ENCODE results near the gene ADRB2. TPM values are rescaled to one million over a fixed set of nuclear protein-coding genes. Genes with fewer than 3 reads are reported as not detected.
A peak's percentile ranks its signal among the peaks of the same experiment; 100 is the strongest.
"Not testable (repeated sequence)": the region's sequence is repeated elsewhere in the genome, so short reads cannot be mapped to it uniquely, and the experiment has no call there.

Gene ADRB2
- 0.17 and 0.45 TPM in 2 replicates for total RNA-seq (2014; rRNA removed; shearing (Covaris generic))

DNA sequence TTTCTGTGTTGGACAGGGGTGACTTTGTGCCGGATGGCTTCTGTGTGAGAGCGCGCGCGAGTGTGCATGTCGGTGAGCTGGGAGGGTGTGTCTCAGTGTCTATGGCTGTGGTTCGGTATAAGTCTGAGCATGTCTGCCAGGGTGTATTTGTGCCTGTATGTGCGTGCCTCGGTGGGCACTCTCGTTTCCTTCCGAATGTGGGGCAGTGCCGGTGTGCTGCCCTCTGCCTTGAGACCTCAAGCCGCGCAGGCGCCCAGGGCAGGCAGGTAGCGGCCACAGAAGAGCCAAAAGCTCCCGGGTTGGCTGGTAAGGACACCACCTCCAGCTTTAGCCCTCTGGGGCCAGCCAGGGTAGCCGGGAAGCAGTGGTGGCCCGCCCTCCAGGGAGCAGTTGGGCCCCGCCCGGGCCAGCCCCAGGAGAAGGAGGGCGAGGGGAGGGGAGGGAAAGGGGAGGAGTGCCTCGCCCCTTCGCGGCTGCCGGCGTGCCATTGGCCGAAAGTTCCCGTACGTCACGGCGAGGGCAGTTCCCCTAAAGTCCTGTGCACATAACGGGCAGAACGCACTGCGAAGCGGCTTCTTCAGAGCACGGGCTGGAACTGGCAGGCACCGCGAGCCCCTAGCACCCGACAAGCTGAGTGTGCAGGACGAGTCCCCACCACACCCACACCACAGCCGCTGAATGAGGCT lies at the start of gene ADRB2:
Gene ADRB2 (plus strand): TSS at position 559 of the 686 bp plus-strand sequence. CDS start 221 bp downstream, outside the sequence.
- peak; percentile 93 for DNase-seq (ENCODE audit: low spot score)

DNA sequence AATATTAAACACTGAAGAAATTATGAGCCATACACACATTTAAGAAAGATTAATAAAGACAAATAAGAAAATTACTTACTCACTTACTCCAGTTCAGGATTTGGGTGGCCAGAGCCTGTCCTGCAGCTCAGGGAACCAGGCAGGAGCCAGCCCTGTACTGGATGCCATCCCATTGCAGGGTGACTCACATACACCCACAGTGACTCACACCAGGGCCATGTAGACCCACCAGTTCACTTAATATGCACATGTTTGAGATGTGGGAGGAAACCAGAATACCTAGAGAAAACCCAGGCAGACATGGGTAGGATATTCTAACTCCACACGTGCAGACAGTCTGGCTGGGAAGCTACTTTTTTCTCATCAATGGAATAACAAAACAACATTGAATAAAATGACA lies 49.6 kb upstream of the ADRB2 start:
- DNase-seq (ENCODE audit: low spot score): peak; percentile 94

DNA sequence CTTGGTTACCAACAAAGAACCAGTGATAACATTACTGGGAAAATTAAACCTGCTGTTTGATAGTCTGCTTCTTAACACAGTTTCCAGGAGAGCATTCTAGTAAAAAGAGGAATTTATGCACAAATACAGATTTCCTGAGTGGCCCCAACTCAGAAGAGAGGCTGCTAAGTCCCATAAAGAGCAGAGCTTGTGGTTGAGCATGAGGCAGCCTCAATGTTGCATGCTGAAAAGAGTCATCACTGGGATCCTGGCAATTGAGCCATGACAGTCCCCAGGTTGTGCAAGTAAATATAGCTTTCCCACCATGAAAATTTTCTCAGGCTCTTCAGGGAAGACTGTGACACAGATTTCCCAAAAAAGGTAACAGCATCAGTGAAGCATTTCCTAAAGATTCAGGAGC lies 47.5 kb upstream of the ADRB2 start:
- no peak for DNase-seq (ENCODE audit: low spot score)

DNA sequence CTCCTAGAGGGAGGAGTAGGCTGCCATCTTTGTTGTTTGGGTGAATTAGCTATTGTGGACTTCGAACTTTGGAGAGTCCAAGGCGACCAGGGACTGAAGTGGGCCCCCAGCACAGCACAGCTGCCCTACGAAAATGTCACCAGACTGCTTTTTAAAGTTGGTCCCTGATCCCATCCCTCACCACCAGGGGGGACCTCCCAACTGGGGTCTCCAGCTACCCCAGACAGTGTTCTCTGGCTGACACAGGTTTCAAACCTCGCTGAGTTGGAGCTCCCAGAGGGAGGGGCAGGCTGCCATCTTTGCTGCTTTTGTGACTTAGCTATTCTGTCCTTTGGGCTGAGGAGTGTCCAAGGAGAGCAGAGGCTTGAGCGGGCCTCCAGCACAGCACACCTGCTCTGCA lies 45.7 kb upstream of the ADRB2 start:
- DNase-seq (ENCODE audit: low spot score): no peak

DNA sequence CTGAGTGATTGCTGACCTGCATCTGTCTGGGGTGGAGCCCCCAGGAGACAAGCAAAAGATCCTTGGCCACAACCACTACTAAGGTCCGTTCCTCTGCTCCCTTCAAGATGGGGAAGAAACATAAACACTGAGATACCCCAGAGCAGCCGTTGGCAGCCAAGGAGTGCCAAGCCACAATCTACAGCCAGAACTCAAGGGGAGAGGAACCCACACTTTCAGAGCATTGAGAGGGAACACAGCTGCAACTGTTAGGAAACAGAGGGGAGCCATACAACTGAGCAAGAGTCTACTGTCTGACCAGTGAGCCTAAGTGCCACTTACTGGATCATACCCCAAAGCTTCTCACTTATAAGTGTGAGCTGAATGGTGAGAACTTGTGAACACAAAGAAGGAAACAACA lies 44.6 kb upstream of the ADRB2 start:
- DNase-seq (ENCODE audit: low spot score): no peak

DNA sequence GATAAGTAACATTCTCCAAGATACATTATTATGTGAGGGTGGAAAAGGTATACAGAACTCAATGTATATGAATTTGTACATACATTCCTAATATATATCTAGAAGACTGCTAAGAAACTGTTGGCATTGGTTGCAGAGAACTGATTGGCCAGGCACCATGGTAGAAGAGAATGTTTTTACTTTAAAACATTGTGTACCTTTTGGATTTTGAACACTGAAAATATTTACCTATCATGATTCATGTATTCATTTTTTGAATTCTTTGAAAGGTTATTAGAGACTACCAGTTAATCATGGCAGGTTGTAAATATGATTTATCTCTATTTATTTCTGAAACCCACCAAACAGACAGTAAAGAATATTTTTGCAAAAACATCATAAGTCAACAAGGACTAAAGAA lies 41.2 kb upstream of the ADRB2 start:
- DNase-seq (ENCODE audit: low spot score): no peak

DNA sequence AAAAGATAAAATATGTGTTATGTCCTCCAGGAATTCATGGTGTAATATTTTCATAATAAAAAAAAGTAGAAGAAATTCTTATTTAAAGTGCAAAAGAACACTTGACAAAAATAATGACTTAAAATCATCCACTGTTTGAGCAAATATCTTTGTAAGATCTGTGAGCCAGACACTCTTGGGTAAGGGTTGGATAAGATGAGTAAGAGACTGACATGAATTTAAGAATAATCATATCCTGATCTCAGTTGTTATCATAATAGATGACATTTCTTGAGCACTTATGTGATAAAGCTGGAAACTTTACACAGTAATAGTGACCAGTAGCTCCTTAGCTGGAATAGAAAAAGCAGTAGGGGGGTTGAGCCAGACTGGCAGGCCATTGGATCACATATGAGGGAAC lies 40.0 kb upstream of the ADRB2 start:
- no peak for DNase-seq (ENCODE audit: low spot score)

DNA sequence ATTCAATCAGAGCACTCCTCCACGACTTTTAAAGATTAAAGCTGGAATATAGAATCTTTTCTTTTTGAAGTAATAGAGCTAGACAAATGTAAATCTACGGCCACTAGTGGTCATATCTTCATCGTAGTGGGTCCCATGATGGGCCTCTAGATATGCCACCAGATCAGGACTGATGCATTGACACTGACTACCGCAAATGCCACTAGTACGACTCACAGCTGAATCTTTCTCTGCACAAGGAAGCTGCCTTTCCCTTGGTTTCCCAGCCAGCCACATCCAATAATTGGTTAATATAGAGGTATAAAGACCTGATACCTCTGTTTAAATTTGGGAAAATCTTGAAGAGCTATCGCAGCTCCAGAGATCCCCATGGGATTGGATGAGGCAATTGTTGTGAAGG lies 37.8 kb upstream of the ADRB2 start:
- peak; percentile 47 for DNase-seq (ENCODE audit: low spot score)

DNA sequence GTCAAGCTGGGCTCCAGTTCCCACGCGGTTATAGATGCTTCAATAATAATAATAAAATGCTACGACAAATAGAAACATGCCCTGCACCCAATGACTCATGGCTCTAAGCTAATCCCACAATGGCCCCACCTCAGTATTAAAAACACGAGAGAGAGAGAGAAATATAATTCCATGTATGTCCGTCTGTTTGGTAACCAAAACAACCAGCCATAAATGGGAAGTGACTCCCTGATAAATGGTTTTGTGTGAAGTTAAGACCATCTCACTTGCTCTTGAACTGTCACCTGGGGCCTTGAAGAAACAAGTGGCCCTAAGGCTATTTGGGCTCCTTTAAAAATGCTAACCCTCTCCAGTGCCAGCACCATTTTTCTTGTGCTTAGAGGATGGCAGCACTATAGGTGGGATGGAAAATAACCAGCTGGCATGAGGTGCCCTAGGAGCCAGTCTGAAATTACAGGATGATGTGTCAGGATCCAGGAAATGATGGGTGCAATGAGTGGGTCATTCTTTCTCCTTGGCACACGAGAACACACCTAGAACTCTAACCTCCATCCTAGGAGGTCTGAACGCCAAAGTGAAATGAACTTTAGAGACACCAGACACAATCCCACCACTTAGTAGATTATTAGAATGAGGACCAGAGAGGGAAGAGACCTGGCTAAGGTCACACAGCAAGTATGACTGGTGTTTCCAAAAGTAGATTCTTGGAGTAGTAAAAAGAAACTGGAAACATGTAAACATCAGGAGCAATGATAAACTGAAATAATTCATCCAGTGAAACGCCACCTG lies 35.7 kb upstream of the ADRB2 start:
- peak; percentile 46 for DNase-seq (ENCODE audit: low spot score)

DNA sequence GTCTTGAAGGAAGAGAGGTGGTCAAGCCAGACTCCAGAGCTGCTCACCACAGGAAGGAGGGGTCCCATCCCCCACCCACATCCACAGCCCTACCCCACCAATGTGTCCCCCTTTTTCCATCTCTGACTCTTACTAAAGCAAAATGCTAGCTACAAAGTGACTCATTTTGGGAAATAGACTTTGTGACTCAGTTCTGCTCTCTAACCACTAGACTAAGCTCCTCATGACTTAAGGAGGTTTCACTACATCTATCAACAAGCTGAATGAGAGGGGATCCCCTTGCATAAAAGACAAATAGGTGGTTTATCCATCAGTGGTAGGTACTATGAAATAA lies 35.1 kb upstream of the ADRB2 start:
- peak; percentile 46 for DNase-seq (ENCODE audit: low spot score)

DNA sequence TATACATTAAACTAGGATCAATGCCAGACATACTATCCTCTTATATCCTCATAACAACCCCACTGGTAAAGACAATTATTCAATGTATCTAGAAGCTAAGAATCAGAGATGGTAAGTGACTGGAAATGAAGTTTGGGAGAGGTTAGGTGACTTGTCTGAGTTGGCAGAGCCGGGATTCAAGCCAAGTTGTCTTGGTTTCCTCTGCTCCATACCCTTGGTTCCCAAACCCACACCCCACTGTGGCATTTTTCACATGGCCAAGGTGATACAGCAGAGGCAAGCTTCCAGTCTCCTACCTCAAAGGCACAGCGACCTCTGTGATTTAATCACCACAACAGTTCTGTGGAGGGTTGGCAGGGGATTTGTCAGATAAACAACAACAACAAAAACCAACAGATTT lies 34.7 kb upstream of the ADRB2 start:
- no peak for DNase-seq (ENCODE audit: low spot score)

DNA sequence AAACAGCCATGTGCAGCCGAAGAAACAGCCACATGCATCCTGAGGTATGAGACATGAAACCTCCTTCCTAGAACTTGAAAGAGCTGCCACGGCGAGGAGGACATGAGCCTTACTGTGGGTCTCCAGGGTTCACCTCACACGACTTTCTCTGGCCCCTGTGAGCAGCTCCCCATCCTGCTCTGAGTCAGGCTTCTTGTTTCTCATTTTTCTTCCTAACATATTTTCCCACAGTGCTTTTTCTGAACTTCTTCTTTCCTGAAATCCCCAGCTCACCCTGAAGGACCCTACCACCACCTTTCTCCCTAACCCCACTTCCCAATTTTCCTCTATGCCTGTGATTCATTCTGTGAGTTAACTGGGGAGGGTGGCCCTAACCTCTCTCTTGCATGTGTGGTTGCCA lies 33.7 kb upstream of the ADRB2 start:
- no peak for DNase-seq (ENCODE audit: low spot score)

DNA sequence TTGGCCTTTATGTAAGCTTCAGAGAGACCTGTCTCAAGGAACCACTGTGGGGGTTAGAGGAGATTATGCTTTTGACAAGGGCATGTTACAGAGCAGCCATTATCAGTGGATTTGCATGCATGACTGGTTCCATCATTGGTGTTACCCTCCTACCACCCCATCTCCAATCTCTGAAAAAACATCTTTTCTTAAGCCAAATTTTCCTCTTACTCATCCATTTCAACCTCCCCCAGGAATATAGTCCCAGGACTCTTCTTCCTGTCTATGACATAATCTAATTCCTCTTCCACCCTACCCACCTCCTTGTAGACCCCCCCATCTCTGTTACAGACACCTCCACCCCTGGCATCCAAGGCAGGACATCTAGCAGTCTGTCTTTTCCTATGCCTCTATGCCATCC lies 33.1 kb upstream of the ADRB2 start:
- no peak for DNase-seq (ENCODE audit: low spot score)

DNA sequence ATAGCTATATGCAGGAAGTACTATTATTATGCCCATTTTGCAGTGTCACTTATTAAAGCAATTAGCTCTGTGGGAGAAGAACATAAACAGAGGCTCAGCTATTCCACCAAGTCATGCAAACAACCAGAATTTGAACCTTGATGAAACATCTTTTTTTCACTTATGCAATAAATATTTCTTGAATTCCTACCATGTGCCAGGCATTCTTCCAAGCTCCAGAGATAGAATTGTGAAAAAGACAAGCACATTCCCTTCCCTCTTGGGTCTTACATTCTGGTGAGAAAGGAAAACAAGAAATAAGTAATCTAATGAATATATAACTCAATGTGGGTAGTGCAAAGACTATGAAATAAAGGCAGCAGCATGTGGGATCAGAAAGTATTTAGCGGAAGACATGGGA lies 32.1 kb upstream of the ADRB2 start:
- DNase-seq (ENCODE audit: low spot score): no peak

DNA sequence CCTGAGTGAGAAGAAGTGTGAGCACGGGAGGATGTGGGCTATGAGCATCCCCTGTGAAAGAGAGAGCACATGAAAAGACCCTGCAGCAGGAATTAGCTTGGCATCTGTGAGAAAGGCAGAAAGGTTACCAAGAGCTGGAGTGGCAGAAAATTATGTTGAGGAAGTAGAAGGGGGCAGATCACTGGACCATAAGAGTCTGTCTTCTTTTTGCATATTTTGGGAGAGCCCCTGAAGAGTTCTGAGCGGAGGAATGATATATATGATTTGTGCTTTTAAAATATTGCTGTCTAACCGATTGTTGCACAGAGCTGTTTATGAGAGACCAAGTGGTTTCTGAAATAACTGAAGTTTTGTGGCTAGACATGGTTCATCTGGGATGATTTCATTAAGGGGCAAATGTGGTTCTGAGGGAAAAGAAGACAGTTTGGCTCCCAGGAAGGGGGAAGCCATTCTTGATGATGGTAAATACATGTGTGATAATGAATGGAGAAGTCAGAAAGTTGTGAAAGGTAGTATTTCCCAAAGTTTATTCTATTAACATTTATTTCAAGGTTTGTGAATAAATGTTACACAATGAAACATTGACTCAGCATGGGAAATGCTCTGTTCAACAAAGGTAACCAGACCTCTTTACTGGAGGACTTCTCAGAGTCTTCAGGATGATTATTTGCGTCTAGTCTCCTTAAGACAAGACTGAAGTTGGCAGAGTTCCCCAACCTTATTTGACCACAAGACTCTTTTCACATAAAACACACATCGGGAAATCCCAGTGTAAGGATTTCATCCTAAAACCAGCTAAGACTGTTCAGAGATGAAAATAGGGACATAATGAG lies 31.5 kb upstream of the ADRB2 start:
- peak; percentile 41 for DNase-seq (ENCODE audit: low spot score)

DNA sequence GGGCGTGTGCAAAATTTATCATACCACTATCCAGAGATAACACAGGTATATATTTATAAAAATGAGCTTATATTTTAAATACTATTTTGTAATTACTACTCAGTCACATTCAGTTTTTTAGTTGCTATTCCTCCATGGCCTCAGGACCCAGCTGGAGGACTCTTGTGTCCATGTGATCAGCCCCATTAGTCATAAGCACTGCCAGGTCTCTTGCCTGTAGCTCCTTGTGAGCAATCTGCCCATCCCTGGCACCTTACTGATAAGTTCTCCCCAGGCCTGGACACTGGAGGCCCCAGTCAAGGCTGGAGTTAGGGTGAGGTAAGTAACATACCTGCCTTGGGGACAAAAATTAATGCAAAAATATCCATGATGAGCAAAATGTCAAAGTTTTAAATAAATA lies 29.5 kb upstream of the ADRB2 start:
- no peak for DNase-seq (ENCODE audit: low spot score)

DNA sequence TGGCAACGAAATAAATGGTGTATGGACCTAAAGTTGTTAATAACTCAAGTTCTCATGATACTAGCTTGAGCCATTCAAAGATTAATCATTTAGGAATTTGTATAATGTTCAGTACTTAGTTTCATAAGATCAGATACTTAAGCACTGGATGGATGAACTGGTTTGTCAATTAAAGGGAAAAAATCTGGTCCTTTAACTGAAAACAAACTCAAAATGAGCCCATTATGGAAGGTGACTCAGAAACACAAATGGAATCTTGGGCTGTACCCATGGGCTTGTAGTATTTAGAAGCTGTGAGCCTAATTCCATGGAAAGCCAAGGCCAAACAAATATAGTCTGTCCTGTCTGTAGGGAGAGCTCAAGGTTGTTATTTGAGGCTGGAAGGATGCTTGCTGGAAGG lies 27.6 kb upstream of the ADRB2 start:
- no peak for DNase-seq (ENCODE audit: low spot score)

DNA sequence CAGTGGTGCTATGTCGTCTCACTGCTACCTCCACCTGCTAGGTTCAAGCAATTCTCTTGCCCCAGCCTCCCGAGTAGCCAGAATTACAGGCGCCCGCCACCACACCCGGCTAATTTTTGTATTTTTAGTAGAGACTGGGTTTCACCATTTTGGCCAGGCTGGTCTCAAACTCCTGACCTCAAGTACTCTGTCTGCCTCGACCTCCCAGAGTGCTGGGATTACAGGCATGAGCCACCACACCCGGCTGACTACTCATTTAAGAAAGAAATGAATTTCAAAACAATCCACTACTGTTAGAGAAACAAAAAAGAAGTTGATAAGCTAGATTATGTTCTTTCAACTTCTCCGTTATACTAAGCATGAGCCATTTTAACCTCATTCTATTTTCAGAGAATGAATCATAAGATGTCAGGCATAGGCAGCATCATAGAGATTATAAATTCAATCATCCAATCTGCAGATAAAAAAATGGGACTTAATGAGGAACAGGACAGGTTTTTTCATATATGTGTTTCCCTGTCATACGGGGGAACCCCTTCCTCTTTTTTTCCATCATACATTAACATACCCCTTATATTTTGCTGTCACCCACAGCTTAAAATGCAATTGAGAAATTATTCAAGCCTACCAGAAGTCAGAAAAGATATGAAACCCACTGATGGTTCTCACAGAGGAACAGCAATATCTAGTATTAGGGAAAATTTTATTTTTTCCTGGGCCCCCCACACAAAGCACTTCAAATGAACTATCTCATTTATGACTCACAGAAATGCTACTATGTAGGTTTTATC lies 26.5 kb upstream of the ADRB2 start:
- no peak for DNase-seq (ENCODE audit: low spot score)

DNA sequence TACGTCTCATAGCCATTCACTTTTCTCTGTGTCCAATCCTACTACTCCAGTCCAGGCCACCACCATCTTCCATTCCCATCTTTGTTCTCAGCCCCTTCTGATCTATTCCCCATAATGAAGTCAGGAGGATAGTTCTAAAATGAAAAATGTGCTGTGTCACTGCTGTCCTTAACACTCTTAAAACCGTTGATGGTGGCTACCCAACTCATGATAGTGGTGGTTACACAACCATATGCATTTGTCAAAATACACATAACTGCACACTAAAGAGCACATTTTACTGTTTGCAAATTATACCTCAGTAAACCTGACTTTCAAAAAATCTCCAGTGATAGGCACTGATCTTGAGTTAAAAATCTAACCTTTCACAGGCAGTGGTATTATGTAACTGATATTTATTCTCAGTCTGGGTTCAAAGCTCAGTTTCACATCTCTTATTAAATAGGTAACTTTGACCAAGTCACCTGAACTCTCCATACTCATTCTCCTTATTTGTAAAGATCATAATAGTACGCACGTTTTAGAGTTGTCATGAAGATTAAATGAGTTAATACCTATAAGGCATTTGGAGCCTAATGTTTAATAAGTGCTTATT lies 24.6 kb upstream of the ADRB2 start:
- DNase-seq (ENCODE audit: low spot score): no peak

DNA sequence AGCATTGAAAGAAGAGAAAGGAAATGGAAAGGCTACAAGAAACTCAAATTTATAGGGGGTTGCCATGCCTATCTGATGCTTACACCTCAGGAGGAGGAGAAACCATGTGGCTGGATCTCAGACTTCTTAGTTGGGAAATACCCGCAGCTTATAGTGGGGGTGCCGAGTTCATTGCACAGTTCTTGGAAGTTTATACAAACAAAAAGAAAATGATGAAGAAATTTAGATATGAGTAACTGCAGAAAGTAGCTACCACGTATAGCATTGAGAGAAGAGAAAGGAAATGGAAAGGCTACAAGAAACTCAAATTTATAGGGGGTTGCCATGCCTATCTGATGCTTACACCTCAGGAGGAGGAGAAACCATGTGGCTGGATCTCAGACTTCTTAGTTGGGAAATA lies 23.0 kb upstream of the ADRB2 start:
- not testable (repeated sequence) for DNase-seq (ENCODE audit: low spot score)

DNA sequence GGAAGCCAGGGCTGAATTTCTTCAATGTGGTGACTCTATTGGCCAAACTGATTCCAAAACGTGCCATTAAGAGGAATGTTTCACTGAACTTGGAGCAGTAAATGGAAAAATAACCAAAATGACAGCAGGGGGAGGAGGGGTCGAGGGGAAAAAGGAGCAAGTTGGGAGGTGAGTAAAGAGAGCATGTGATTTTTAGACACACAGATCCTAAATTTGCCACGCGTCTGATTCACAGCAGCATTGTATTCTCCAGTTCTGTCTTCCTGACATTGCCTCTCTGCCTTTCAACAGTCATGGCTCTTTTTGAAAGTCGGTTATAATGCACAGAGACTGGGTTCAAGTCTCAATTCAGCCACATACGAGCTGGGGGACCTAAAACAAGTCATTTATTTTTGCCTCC lies 22.0 kb upstream of the ADRB2 start:
- no peak for DNase-seq (ENCODE audit: low spot score)
